DMS 273 treated with DMSO at 0.1 percent for 48 hours (cell line): ENCODE measurements around the gene NAP1L4.
"Not testable (repeated sequence)": the region's sequence is repeated elsewhere in the genome, so short reads cannot be mapped to it uniquely, and the experiment has no call there.

Experiments used
- DNase-seq: peaks from one replicate; lab custom pipeline; 2025; lab: John Stamatoyannopoulos, UW

NAP1L4 gene

DNA sequence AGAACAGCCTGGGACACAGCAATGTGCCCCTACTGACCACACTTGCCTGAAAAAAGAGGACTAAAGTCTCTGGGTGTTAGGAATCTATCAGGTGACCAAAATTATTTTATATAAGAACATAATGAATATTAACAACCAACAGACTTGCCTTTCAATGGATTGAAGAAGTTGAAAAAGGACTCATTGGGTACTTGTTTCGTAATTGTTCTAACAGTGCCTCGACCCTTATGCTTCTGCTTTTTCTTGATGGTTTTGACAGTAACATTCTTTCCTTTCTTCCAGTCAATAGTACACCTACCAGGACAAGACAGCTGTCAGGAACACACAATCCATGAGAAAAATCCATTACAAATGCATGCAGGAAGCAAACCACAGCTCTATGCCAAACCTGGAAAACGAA is 33.9 kb downstream of the NAP1L4 start:
- DNase-seq, result no peak

DNA sequence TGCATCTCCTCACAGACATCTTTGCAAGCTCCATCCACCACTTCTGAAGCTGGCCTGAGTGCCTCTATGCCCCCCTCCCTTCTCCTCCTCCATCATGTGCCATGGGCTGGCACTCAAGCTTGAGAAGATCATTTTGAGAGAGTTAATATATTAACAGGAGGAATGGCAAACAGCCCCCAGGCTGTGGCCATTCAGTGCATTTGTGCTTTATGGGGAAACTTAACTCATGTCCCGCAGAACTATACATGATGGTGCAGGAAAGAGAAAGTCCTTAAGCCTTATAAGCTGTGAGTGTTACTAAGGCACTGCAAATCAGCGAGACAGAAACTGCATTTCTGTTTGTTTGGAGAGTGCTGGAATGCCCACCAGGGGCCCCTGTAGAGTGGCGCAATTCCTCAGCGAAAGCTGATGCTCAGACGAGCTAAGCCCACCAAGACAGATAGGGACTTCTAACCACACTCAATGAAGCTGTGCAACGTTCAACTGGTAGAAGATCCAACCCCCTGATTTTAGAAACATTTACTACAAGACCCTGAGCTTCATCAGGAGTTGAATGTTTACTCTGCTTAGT is 36.1 kb downstream of the NAP1L4 start:
- DNase-seq, result no peak

GRCh38 chr11:2954263-2954662 is 37.9 kb downstream of the NAP1L4 start:
- DNase-seq, result no peak

DNA sequence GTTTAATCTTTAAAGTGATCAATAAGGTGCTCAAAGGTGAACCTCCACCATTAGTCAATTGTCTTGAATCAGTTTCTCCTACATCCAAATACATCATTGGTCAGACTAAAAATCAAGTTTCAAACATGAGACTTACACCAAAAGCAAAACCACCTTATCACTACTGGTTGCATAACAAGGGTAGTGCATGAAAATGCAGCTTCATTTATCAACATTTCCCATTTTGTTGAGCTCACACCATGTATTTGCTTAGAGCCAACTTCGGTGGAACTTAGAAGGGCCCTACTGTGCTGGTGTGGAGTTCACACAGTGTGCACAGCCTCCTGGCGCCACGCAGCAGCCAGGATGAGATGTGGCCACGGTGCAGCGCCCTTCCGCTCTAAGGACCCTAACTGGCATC is 39.8 kb downstream of the NAP1L4 start:
- DNase-seq, result no peak

DNA sequence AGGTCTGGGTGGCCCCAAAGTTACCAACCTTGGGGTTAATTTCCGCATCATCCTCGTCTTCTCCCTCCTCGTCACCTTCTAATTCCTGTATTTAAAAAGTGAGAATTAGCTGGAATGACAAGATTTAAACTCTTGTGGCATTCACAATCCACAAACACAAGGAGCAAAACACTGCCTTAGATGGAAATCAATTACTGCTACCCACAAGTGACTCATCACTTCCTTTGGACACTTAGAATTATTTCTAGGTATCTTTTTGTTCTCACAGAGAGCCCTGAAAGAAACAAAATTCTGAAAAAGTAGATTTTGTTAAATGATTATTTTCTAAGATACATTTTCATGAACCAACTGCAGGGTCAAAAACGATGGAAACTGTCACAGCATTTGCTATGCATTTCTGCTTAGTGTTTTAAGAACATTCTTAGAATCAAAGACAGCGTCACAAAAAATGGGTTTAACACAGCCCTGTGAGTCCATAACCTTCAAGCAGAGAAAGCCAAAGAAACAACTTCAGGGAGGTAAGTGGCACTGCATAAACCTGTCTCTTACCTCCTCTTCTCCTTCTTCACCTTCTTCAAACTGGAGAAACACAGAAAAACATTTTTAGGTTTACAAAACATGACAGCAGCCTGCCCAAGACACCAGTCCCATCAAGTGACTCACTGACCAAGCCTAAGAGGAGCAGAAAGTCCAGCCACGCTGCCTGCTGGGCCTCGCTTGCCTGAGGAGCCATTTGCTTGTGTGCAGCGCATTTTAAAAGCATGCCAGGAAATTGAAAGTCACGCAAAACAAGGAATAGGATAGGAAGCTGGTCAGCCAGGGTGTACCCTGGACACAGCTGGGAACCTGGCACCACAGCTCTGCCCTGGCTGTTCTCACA is 40.7 kb downstream of the NAP1L4 start:
- DNase-seq, result no peak

DNA sequence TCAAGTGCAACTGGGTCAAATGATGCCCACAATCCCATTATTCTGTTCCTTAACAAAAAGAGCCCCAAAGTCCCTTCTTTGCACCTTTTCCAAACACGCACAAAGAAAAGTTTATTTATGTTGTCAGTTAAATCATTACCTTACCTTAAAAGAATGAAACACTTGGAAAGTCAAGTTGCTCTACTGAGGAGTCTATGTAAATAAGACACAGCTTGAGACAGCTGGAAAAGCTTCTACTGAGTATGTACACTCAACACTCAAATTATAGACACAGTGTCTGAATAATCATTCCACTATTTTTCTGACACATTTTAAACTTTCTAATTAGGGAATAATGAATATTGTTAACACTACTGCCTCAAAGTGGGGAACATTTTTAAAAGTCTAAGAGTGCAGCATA is 41.3 kb downstream of the NAP1L4 start:
- no peak for DNase-seq

DNA sequence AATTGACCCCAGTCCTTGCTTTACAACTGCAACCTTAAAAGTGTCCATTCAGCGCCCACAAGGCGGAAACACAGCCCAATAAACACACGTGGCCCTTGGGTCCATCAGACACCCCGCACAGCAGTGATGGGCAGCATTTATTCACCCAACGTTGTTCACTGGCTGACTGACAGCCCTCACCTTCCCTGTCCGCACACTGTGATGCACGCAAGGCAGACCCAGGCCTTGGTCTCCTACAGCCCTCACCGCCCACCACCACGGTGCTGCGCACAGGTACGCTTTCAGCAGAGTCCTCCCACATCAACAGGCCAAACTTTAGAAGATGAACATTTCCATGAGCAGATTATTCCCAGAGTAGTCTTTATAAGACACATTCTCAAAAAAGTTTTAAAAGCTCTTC is 42.2 kb downstream of the NAP1L4 start:
- no peak for DNase-seq

DNA sequence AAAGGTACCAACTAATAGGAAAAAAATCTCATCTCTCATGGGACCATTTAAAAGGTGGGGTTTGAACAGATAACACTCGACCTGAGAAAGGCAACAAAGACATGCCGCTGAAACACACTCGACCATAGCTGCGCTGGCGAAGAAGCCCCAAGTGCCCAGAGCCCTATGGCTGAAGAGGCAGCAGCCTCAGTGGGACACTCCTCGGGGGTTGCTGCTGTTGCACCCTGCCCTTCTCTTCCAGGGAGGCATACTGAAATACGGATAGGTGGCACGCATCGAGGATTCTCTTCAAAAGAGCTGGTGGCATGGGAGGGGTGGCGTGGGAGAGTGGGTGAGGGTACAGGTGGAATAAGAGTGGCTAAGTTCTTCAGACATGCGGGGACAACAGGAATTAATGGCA is 44.4 kb downstream of the NAP1L4 start:
- no peak for DNase-seq

GRCh38 chr11:2945757-2946287 is 46.3 kb downstream of the NAP1L4 start:
- no peak for DNase-seq

GRCh38 chr11:2945031-2945756 is 46.9 kb downstream of the NAP1L4 start:
- DNase-seq, result peak; percentile 50

DNA sequence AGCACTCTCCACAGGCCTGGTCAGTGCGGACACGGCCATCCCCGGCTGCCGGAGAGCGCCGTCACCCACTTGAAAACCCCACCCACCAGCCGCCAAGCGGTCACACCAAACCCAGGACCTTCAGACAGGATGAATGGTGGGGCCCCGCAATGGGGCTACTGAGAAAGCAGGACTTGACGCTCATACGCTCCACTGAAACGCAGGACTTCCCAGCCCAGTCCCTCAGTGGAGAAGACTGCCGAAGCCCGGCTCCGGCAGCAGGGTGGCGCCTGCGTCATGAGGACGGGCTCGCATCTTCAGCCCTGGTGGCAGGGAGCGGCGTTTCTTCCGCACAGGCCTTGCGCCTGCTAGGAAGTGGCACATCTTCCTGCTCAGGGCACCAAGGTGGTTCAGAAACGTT is 47.6 kb downstream of the NAP1L4 start:
- DNase-seq, result no peak

GRCh38 chr11:2943711-2944118 is 48.4 kb downstream of the NAP1L4 start:
- DNase-seq, result no peak

DNA sequence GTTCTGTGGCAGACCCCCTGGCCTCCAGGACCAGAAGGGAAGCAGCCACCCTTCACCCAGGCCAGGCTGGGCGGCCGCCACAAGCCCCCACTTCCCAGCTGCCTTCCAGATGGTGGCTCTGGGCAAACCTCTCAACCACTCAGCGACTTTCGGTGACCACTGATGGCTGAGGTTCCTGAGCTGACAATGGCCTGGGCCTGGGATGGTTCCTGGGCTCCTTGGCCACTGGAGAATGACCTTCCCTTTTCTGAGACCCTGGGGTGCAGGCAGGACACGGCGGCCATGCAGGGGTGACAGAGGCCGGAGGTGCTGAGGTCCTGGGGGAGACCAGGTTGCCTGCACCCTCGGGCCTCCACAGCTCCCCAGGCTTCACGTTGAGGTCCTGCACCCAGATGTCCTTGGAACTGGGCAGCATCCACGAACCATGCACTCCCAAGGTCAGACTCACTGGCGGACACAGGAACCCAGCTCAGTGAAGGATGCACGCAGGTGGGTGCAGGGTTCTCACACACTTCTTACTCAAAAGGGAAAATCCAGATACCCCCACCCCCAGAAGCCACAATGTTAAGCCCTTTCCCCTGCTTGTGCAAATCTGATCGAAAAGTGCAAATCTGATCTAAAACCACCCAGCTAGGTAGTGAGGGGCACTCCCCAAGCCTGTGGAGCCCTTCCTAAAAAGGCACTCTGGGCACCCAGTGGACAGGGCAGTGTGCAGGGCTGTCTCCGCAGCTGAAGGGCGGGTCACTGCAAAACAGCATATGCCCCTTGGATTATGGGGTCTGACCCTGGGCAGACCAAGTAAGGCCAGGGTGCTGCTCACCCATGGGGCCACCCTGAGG is 49.0 kb downstream of the NAP1L4 start:
- DNase-seq, result no peak

DNA sequence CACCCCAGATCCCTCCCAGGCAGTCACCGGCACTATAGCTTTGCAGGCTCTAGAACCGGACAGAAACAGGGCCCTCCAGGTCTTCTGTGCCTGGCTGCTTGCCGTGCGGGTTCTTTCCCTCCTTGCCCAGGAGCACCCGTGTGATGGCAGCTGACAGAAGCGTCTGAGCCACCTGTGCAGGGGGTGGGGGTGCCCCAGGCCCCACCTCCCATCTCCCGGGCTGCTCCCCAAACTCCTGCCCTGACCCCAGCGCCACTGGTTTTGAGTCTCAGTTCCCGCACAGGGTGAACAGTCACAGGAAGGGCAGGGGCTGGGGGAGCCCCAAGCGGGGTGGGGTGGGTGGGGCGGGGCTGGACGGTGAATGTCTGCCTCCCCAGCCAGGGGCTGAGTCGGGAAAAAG is 49.7 kb downstream of the NAP1L4 start:
- no peak for DNase-seq

GRCh38 chr11:2940921-2941821 is 51.0 kb downstream of the NAP1L4 start:
- DNase-seq, result no peak

GRCh38 chr11:2940147-2940920 is 51.8 kb downstream of the NAP1L4 start:
- DNase-seq, result no peak

- DNase-seq, result not testable (repeated sequence)
Measured at GRCh38 chr11:2938458-2939418, 53.4 kb downstream of the NAP1L4 start.

GRCh38 chr11:2937641-2938457 is 54.3 kb downstream of the NAP1L4 start:
- DNase-seq, result not testable (repeated sequence)
